22Rv1 (cell line): ENCODE data around the gene NOA1.
"Not testable (repeated sequence)": the region's sequence is repeated elsewhere in the genome, so short reads cannot be mapped to it uniquely, and the experiment has no call there.

Experiments used
- H3K27ac ChIP-seq: fragments of 450-650 bp; 2 replicates; pipeline ENCODE4 v1.5.1; 2017
- CTCF ChIP-seq: fragments of 450-650 bp; IDR thresholded peaks from 2 replicates; pipeline ENCODE4 v1.5.1; 2017; ENCODE audit warnings: mild to moderate bottlenecking
- ZFX ChIP-seq: fragments of 450-650 bp; IDR thresholded peaks from 2 replicates; pipeline ENCODE4 v1.6.1; 2017; ENCODE audit warnings: antibody characterized with exemption, borderline replicate concordance

Gene NOA1

GRCh38 chr4:56930638-56931037 is 46.8 kb downstream of the NOA1 start:
- TF ChIP-seq CTCF (no peak), ZFX (no peak)
- no peak overlapping the region for H3K27ac ChIP-seq

- H3K27ac ChIP-seq, result no peak overlapping the region
- no peak for TF ChIP-seq ZFX
- TF ChIP-seq CTCF, result no peak
Observed at GRCh38 chr4:56927196-56927595, 50.2 kb downstream of the NOA1 start.

GRCh38 chr4:56914977-56915376 is 62.4 kb downstream of the NOA1 start:
- not testable (repeated sequence) for H3K27ac ChIP-seq

GRCh38 chr4:56914336-56914735 is 63.1 kb downstream of the NOA1 start:
- TF ChIP-seq CTCF, result no peak
- TF ChIP-seq ZFX, result no peak
- H3K27ac ChIP-seq, result no peak overlapping the region
